NAMALWA (cell line): ENCODE measurements around the gene FRMD1.

ENCODE experiments used
- DNase-seq: peaks from one replicate; pipeline ENCODE4 v3.0.0-alpha.2; 2015; ENCODE audit warnings: low spot score

Gene FRMD1

DNA sequence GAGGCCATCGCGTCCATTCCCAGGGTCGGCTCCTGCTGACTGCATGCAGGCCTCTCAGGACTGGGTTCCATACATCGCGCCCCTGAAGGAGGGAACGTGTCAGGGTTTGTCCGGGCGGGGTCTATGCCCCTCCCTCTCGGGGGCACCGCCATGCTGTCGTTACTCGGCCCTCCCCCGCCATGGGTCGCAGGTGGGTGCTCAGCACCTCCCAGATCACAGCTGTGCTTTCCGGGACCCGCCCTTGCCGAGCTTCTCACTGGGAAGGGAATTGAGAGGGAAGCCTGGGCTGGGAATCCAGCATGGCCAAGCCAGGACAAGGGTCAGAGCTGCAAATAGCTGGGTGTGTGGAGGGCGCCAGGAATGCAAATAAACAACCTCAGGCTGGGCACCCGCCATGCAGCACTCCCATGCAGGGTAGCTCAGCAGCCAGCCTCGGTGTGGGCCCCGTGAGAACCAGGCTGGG is at the start of gene FRMD1:
TSS of gene FRMD1 (minus strand) at position 270 of the 463 bp plus-strand sequence. CDS start at position 152, 118 bp downstream.
- no peak for DNase-seq

- no peak for DNase-seq
These were observed 49.1 kb upstream of the FRMD1 start for GRCh38 chr6:168128006-168128630.

- DNase-seq = no peak
These were observed 48.4 kb upstream of the FRMD1 start for GRCh38 chr6:168127384-168127868.

GRCh38 chr6:168126566-168127383 is 47.8 kb upstream of the FRMD1 start:
- DNase-seq = no peak

DNA sequence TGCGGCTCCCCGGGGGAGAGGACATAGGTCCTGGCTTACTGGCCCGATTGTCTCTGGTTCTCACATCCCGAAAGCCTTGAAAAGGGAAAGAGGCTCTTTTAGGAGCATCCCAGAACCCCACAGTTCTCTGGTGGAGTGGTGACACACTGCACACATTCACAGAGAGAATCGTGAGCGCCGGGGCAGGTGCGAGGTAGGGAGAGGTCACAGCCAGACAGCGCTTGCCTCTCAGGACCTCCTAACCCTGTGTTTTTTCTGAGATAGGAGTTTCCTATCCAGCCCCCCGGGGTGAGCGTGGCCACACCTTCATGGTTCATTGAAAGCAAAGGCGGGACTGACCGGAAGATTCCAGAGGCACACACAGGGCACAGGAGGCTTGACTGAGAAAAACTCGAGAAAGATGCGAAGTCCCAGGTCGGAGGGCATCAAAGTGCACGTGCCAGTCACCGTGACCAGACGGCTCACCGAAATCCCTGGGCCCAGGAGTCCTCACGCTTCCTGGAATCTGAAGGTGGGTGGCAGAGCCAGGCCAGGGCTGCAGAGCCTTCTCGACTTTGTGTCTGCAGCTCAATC is 46.5 kb upstream of the FRMD1 start:
- DNase-seq = no peak

DNA sequence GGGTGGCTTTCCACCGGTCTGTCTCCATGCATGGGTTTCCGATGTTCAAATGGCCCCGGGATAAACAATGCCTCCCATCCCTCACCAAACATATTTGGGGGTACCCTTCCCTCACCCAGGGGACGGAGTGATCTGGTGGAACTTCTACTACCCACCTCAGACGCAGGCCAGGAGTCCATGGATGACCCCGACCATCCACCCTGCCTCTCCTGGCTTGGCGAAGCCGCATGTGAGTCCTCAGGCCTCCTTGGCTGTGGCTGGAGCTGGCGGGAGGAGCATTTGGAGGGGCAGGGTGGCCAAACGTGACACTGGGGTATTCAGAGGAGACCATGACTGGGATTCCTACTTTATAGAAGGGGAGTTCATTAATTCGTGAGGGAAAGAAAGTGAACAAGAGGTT is 45.9 kb upstream of the FRMD1 start:
- DNase-seq = no peak

DNA sequence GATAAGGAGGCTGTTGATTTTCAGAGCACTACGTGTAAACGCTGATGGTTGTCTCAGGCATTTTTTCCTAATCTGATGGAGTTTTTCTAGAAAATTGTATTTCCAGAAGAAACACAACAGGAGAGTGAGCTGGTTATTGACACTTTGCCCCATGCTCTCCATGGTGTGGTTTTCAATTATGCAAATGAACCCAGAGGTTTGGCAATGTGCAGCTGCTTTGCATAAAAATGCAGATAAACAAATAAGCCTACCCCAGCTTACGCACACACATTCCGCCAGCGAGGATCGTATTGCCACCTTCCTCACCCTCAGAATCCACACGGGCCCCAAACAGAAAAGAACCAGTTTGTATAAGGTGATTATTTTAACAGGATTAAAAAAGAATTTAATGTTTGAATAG is 45.1 kb upstream of the FRMD1 start:
- DNase-seq = no peak

DNA sequence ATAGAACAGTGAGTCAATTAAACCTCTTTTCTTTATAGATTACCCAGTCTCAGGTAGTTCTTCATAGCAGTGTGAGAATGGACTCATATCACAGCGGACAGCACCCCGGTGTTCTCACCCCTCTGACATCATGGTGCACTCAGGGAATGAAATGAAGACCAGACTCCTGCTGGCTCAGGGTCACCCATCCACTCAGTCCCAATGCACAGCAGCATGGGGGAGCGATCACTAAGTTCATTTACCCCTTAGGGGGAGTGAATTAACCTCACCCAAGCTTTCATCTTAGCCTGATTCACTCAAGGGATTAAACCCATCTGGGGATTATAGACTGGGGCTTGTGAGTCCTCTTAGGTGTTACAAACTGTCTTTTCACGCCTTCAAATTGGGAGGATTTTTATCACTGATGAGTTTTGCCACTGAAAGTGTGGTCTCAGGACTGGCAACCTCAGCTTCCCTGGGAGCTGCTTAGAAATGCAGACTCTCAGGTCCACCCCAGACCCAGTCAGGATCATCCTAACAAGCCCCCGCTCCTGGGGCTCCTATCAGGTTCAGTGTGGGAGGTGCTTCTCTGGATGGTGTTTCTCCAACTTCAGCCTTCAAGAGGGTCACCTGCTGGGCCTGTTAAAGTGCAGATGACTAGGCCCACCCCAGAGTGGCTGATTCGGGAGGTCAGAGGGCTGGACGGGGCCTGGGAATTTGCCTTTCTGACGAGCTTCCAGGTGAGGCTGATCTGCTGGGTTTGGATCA is 44.3 kb upstream of the FRMD1 start:
- no peak for DNase-seq

DNA sequence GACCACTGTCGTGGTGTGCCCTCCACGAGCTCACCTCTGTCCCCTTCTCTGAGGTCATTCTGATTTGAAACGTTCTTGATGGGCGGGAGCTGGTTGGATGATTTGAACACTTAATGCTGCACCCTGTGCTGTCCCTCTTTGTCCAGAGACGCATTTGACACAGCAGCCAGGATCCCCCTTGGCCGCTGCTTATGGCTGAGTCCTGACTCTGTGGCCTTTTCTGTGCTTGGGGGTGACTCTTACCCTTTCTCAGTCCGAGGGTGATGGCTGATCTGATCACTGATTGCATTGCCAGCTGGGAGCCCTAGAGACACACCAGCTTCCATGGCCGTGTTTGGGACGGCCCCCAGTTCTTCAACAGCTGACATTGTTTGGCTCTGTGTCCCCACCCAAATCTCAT is 43.5 kb upstream of the FRMD1 start:
- DNase-seq = no peak

GRCh38 chr6:168122011-168122410 is 43.0 kb upstream of the FRMD1 start:
- DNase-seq = no peak

DNA sequence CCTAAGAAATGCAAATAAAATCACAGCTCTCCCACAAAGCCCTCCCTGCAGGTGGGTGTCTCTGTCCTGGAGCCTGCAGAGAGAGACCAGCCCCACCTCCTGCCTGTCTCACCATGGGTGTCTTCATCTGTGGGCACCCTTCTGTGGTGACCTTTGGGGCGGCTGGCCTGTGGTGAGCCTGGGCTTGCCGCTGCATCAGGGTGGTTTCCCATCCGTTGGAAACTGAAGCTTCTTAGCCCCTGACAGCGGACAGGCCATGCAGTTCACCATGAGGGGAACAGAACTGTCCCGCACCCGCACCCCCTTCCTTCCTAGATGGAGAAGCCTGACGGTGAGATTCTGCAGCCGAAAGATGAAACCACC is 42.3 kb upstream of the FRMD1 start:
- no peak for DNase-seq

- DNase-seq = no peak
These were observed 41.6 kb upstream of the FRMD1 start for GRCh38 chr6:168120390-168121302.

DNA sequence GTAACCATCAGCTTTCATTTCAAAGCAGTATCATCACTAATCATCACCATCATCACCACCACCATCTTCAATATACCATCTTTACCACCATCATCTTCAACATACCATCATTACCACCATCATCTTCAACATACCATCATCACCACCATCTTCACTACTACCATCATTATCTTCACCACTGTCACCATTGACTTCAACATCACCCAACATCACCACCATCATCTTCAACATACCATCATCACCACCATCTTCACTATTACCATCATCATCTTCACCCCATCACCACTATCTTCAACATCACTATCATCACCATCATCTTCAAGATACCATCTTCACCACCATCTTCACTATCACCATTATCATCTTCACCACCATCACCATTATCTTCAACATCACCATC is 40.5 kb upstream of the FRMD1 start:
- DNase-seq = no peak

- no peak for DNase-seq
These were observed 39.9 kb upstream of the FRMD1 start for GRCh38 chr6:168118935-168119334.

DNA sequence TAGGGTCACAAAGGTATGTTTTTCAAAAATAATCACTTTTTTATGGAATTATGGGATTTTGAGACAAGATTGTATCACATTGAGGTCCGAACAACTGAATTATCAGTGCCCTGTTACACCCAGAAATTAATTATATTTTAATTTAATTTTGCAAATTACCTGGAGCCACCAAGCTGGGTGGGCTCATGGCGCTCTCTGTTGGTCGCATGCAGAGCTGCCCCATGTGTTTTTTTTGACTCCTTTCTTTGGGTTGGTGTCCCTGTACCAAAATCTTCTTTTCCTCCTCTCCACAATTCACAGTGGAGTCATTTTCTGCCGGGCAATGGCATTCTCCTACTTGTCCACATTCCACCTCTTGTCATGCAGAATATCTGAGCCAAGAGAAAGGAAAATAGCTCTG is 38.9 kb upstream of the FRMD1 start:
- no peak for DNase-seq

DNA sequence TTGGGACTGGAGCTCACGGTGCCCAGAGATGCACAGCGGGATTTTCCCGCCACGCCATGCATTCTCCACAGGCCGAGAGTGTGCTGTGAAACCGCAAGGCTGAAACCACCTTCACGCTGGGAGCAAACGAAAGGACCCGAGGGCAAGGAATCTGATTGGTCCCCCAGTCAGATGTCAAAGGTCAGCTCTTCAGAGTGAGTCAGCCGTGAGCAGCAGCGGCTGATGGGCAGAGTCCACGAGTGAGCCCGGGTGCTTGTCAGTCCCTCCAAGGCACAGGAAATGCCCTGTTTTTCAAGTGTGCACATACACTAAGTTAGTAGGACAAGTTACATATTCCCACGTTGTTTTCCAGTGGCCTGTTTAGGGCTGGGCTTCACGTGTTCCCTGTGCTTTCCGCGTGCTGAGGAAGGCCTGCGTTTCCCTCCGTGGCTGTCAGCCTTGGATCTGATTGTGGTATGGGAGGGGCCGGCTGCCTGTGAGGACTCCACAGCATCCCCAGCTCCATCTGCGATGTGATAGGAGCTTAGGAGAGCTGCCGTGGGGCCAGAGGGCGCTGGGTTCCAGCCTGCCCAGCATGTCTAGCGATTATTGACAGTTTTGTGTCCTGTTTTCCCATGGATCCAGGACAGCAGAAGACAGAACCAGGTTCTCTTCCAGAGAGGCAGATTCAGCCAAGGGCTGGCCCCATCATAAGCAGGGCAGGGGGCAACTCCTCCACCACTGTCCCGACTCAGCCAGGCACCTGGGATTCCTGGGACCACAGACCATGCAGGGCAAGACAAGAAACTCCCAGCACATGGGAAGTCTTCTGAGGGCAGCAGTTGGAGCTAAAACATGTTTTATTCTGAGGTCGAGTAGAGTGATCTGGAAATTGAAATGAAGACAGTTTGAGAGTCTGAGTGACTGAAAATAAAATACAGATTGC is 38.2 kb upstream of the FRMD1 start:
- DNase-seq = no peak

DNA sequence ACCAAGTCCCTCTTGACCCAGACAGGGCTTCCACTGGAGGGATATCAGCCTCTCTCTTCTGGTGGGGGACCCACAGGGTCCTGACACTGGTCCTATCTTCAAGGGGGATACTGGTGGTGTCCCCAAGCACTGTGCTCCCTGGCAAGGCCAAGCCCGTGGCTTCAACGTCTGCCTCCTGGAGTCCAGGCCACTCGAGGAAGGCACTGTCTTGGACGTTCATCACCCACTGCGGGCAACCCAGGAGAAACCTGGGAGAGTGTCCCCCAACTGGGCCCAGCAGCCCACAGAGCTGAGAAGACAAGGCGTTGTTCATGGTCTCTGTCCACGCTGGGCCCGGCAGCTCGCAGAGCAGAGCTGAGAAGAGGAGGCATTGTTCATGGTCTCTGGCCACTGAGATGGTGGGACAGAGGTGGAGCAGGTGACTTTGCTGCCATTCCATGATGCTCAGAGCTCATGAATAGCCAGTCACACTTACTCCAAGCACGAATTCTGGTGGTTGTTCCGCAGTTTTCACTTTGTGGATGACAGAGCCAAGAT is 37.5 kb upstream of the FRMD1 start:
- DNase-seq = no peak

- no peak for DNase-seq
These were observed 36.9 kb upstream of the FRMD1 start for GRCh38 chr6:168115748-168116437.

DNA sequence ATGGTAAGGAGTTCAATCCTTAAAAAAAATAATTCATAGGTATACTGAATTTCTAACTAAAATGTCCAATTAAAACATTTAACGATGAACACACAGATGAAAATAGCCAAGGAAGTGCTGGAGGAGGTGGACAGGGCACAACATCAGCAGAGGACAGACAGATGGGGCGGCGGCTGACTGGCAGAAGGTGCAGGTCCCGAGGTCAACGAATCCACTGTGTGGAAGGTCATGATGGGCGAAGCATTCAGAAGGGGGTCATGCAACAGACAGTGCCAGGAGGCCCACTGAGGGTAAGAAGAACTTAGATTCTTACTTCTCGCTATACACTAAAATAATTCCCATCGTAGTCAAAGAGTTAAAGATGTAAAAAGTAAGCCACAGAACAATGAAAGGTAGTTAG is 34.2 kb upstream of the FRMD1 start:
- DNase-seq = no peak
